Sigmoid colon (tissue), 7 donors: Measurements from ENCODE around the gene APBB3. TPM values are rescaled to one million over a fixed set of nuclear protein-coding genes. Genes with fewer than 3 reads are reported as not detected.

Experiments used
- DNase-seq: peaks from one replicate; pipeline ENCODE4 v3.0.0-alpha.2; 2019
- H3K27ac ChIP-seq, 4 donors: fragments of 200-600 bp; sonication (generic); one replicate each; pipeline ENCODE4 v1.5.1; 2016 to 2019; ENCODE audit warnings: mild to moderate bottlenecking in 1 of 4
- H3K27me3 ChIP-seq, 3 donors: fragments of 200-600 bp; sonication (generic); one replicate each; pipeline ENCODE4 v1.5.1; 2019; ENCODE audit warnings: mild to moderate bottlenecking in 1 of 3
- H3K36me3 ChIP-seq, 4 donors: fragments of 200-600 bp; sonication (generic); one replicate each; pipeline ENCODE4 v1.5.1; 2016 to 2019
- H3K4me1 ChIP-seq, 4 donors: fragments of 200-600 bp; sonication (generic); one replicate each; pipeline ENCODE4 v1.5.1; 2017 to 2019
- H3K4me3 ChIP-seq, 4 donors: fragments of 200-600 bp; sonication (generic); one replicate each; pipeline ENCODE4 v1.5.1; 2017 to 2019; ENCODE audit warnings: mild to moderate bottlenecking in 2 of 4, moderate library complexity in 1 of 4
- H3K9me3 ChIP-seq, 4 donors: fragments of 200-600 bp in 3 of 4; sonication (generic) in 3 of 4; one replicate each; pipeline versions ENCODE4 v1.5.1 to v1.6.1; 2013 to 2019
- CTCF ChIP-seq, 4 experiments: fragments of 450-650 bp in 3 of 4; fragments of 200-600 bp in 1 of 4; IDR thresholded peaks; one replicate each; pipeline ENCODE4 v1.5.1; 2016 to 2019; ENCODE audit warnings: antibody characterized with exemption in 4 of 4, mild to moderate bottlenecking in 3 of 4, moderate library complexity in 2 of 4
- EP300 ChIP-seq, 4 donors: sonication (generic); formaldehyde crosslinking; IDR thresholded peaks; one replicate each; pipeline ENCODE4 v1.6.1; 2017; ENCODE audit warnings: antibody characterized with exemption in 4 of 4
- POLR2A ChIP-seq, 2 donors: fragments of 450-650 bp; IDR thresholded peaks; one replicate each; pipeline ENCODE4 v1.6.1; 2016; ENCODE audit warnings: antibody characterized with exemption in 2 of 2, mild to moderate bottlenecking in 2 of 2, moderate library complexity in 2 of 2
- POLR2AphosphoS5 ChIP-seq, 4 donors: sonication (generic); formaldehyde crosslinking; IDR thresholded peaks; one replicate each; pipeline ENCODE4 v1.6.1; 2017; ENCODE audit warnings: antibody characterized with exemption in 4 of 4
- WGBS, 2 donors: extraction: QIAGEN DNeasy Blood & Tissue Kit; methylation state at CpG; one replicate each; pipeline ENCODE4 v1.1.7; 2013; 5-methylcytosine and 5-hydroxymethylcytosine counted together
- intact Hi-C: fragments of 100-400 bp; cut with DNase I; formaldehyde crosslinking; loops from one replicate; pipeline ENCODE4 v1.15.1; 2023
- polyA plus RNA-seq, 3 donors: library from polyadenylated mRNA; stranded (reverse); fragments of 200-250 nt; gene quantifications; one replicate each; pipeline ENCODE4 v1.2.3, GENCODE V29; 2013
- small RNA-seq, 3 donors: library from RNA; depleted of rRNA; stranded (forward); fragments of <200 nt; gene quantifications; one replicate each; pipeline ENCODE3, GENCODE V24; 2016
- total RNA-seq, 4 donors: library from RNA; depleted of rRNA; stranded (reverse); fragments of >200 nt; gene quantifications; one replicate each; pipeline ENCODE4 v1.1.0, GENCODE V29; 2016
- donor health status: healthy with polysubstance abuse.
- donor health status: Bipolar disorder and iron deficiency.
- donor health status: healthy.

The APBB3 gene
- total and polyA plus RNA-seq, 7 donors, result 4.2 to 27.9 (median 14.3) TPM

- Histone ChIP-seq H3K27ac (no peak overlapping the region), H3K36me3 (peaks cover 36 to 100% (median 64%) of the 10 kb centered on the region in 4 donors), H3K27me3 (no peaks in the 10 kb centered on the region), H3K9me3 (no peaks in the 10 kb centered on the region), H3K4me3 (no peak overlapping the region), H3K4me1 (no peaks in the 10 kb centered on the region)
- DNase-seq, result no peak
- 89 to 93% methylated on average over 4 of the region's 4 CpGs for WGBS, 2 donors
- no peak for TF ChIP-seq POLR2AphosphoS5 (IDR thresholded peaks at IDR 0.05)
- no peak for TF ChIP-seq CTCF (IDR thresholded peaks at IDR 0.05)
- no peak for TF ChIP-seq POLR2A (IDR thresholded peaks at IDR 0.05)
- TF ChIP-seq EP300 (IDR thresholded peaks at IDR 0.05), result no peak
- intact Hi-C loops, result no loop called here
These were observed 54.5 kb downstream of the APBB3 start for GRCh38 chr5:140509898-140510297.

Small RNA genes within 50 kb of the gene (small RNA-seq; reads per million reads assigned to genes)
- gene RF00279 (0 to 0.06 (median 0) reads per million in 3 donors), gene RF00443 (0 reads per million in 3 donors)

Other genes with a start within 250 kb of the APBB3 start
- gene HBEGF, start 218.0 kb downstream of the APBB3 start, total RNA-seq, result 10 to 100 TPM in 2 of 4 donors, 1 to 10 TPM in 2; 4.7 to 17.6 (median 10.4) TPM
- gene HBEGF, start 218.0 kb downstream of the APBB3 start, polyA plus RNA-seq, result 10 to 100 TPM in 2 of 3 donors, 1 to 10 TPM in 1; 5.4 to 15.0 (median 11.6) TPM
- gene SLC4A9, start 204.4 kb downstream of the APBB3 start, total RNA-seq, result not detected
- gene SLC4A9, start 204.4 kb downstream of the APBB3 start, polyA plus RNA-seq, result under 1 TPM in 1 of 3 donors, not detected in 2; 0.25 TPM
- gene ANKHD1, start 162.8 kb downstream of the APBB3 start, total RNA-seq, result 100 to 1,000 TPM in 3 of 4 donors, 10 to 100 TPM in 1; 93.5 to 109 (median 106) TPM
- 10 to 100 TPM; 25.8 to 65.3 (median 26.6) TPM for gene ANKHD1, start 162.8 kb downstream of the APBB3 start, polyA plus RNA-seq
- 10 to 100 TPM in 2 of 4 donors, 1 to 10 TPM in 2; 6.5 to 21.0 (median 12.1) TPM for gene EIF4EBP3, start 16.9 kb downstream of the APBB3 start, total RNA-seq
- 10 to 100 TPM; 37.2 to 60.7 (median 53.9) TPM for gene EIF4EBP3, start 16.9 kb downstream of the APBB3 start, polyA plus RNA-seq
- gene SRA1, start 7.1 kb downstream of the APBB3 start, total RNA-seq, result 10 to 100 TPM; 17.8 to 30.5 (median 21.1) TPM
- 10 to 100 TPM; 32.7 to 48.3 (median 35.4) TPM for gene SRA1, start 7.1 kb downstream of the APBB3 start, polyA plus RNA-seq
- 10 to 100 TPM; 14.2 to 19.7 (median 17.9) TPM for gene SLC35A4, start 230 bp upstream of the APBB3 start, total RNA-seq
- 100 to 1,000 TPM in 1 of 3 donors, 10 to 100 TPM in 2; 60.1 to 101 (median 65.9) TPM for gene SLC35A4, start 230 bp upstream of the APBB3 start, polyA plus RNA-seq
- gene CD14, start 68.6 kb upstream of the APBB3 start, total RNA-seq, result 10 to 100 TPM; 20.8 to 96.9 (median 72.0) TPM
- 100 to 1,000 TPM in 1 of 3 donors, 10 to 100 TPM in 2; 42.7 to 178 (median 52.3) TPM for gene CD14, start 68.6 kb upstream of the APBB3 start, polyA plus RNA-seq
- 10 to 100 TPM; 27.3 to 40.2 (median 35.6) TPM for gene TMCO6, start 74.9 kb upstream of the APBB3 start, total RNA-seq
- 10 to 100 TPM in 1 of 3 donors, 1 to 10 TPM in 2; 3.9 to 30.5 (median 5.4) TPM for gene TMCO6, start 74.9 kb upstream of the APBB3 start, polyA plus RNA-seq
- 10 to 100 TPM; 48.7 to 90.3 (median 73.6) TPM for gene NDUFA2, start 83.0 kb upstream of the APBB3 start, total RNA-seq
- 100 to 1,000 TPM; 189 to 360 (median 314) TPM for gene NDUFA2, start 83.0 kb upstream of the APBB3 start, polyA plus RNA-seq
- gene IK, start 83.2 kb upstream of the APBB3 start, total RNA-seq, result 100 to 1,000 TPM; 120 to 146 (median 136) TPM
- 10 to 100 TPM; 70.3 to 79.4 (median 73.5) TPM for gene IK, start 83.2 kb upstream of the APBB3 start, polyA plus RNA-seq
- 10 to 100 TPM; 13.2 to 18.0 (median 15.1) TPM for gene WDR55, start 100.3 kb upstream of the APBB3 start, total RNA-seq
- gene WDR55, start 100.3 kb upstream of the APBB3 start, polyA plus RNA-seq, result 10 to 100 TPM; 19.2 to 35.0 (median 29.8) TPM
- under 1 TPM in 2 of 4 donors, not detected in 2; 0.36 to 0.95 TPM for gene DND1, start 109.0 kb upstream of the APBB3 start, total RNA-seq
- gene DND1, start 109.0 kb upstream of the APBB3 start, polyA plus RNA-seq, result 1 to 10 TPM in 1 of 3 donors, under 1 TPM in 2; 0.60 to 2.4 (median 0.69) TPM
- 10 to 100 TPM; 35.2 to 54.2 (median 43.5) TPM for gene HARS1, start 126.8 kb upstream of the APBB3 start, total RNA-seq
- gene HARS1, start 126.8 kb upstream of the APBB3 start, polyA plus RNA-seq, result 10 to 100 TPM; 35.4 to 60.2 (median 39.8) TPM
- 10 to 100 TPM; 18.2 to 19.4 (median 18.9) TPM for gene HARS2, start 126.9 kb upstream of the APBB3 start, total RNA-seq
- gene HARS2, start 126.9 kb upstream of the APBB3 start, polyA plus RNA-seq, result 10 to 100 TPM; 26.4 to 34.7 (median 29.0) TPM
- gene ZMAT2, start 135.8 kb upstream of the APBB3 start, total RNA-seq, result 10 to 100 TPM; 28.0 to 46.0 (median 36.9) TPM
- gene ZMAT2, start 135.8 kb upstream of the APBB3 start, polyA plus RNA-seq, result 10 to 100 TPM; 74.5 to 97.9 (median 87.2) TPM
- not detected for gene PCDHA1, start 221.5 kb upstream of the APBB3 start, total RNA-seq
- under 1 TPM in 1 of 3 donors, not detected in 2; 0.10 TPM for gene PCDHA1, start 221.5 kb upstream of the APBB3 start, polyA plus RNA-seq
- gene PCDHA2, start 230.3 kb upstream of the APBB3 start, total RNA-seq, result under 1 TPM in 3 of 4 donors, not detected in 1; 0.28 to 0.68 (median 0.33) TPM
- under 1 TPM in 1 of 3 donors, not detected in 2; 0.07 TPM for gene PCDHA2, start 230.3 kb upstream of the APBB3 start, polyA plus RNA-seq
- 1 to 10 TPM in 3 of 4 donors, under 1 TPM in 1; 0.68 to 1.2 (median 1.1) TPM for gene PCDHA3, start 236.5 kb upstream of the APBB3 start, total RNA-seq
- under 1 TPM in 1 of 3 donors, not detected in 2; 0.17 TPM for gene PCDHA3, start 236.5 kb upstream of the APBB3 start, polyA plus RNA-seq
- gene PCDHA4, start 242.5 kb upstream of the APBB3 start, total RNA-seq, result 1 to 10 TPM; 1.1 to 1.2 (median 1.1) TPM
- gene PCDHA4, start 242.5 kb upstream of the APBB3 start, polyA plus RNA-seq, result under 1 TPM in 1 of 3 donors, not detected in 2; 0.38 TPM